Activated CD8-positive, alpha-beta memory T cell treated with anti-CD3 and anti-CD28 coated beads for 48 hours (primary cell): Measurements from ENCODE around the gene EPHA2.

Experiments used
- DNase-seq, 3 experiments: peaks; one replicate each; pipeline ENCODE4 v3.0.0-alpha.2; 2020; ENCODE audit warnings: low read depth in 2 of 3, low spot score in 2 of 3

The EPHA2 gene

DNA sequence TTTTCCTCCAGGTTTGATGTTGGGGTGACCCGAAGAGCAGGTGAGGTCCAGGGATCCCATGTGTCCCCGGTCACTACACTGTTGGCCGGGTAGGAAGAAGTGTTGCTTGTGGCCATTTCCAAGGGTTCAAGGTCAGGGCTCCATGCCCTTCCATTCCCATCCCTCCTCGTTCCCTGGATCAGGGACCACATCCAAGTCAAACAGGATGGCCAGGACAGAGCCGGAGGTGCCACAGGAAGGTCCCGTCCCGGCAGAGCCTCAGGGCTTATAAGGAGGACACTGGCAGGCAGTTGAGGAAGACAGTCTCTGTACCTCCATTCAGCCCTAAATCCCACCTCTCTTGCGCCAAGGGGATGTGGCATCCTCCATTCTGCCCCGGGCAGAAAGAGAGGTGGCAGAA is 60.4 kb downstream of the EPHA2 start:
- no peak for DNase-seq

- DNase-seq: no peak
These were observed 61.3 kb downstream of the EPHA2 start for GRCh38 chr1:16094453-16095158.

GRCh38 chr1:16093611-16094010 is 62.3 kb downstream of the EPHA2 start:
- DNase-seq: no peak

- no peak for DNase-seq
These were observed 62.9 kb downstream of the EPHA2 start for GRCh38 chr1:16092923-16093511.

DNA sequence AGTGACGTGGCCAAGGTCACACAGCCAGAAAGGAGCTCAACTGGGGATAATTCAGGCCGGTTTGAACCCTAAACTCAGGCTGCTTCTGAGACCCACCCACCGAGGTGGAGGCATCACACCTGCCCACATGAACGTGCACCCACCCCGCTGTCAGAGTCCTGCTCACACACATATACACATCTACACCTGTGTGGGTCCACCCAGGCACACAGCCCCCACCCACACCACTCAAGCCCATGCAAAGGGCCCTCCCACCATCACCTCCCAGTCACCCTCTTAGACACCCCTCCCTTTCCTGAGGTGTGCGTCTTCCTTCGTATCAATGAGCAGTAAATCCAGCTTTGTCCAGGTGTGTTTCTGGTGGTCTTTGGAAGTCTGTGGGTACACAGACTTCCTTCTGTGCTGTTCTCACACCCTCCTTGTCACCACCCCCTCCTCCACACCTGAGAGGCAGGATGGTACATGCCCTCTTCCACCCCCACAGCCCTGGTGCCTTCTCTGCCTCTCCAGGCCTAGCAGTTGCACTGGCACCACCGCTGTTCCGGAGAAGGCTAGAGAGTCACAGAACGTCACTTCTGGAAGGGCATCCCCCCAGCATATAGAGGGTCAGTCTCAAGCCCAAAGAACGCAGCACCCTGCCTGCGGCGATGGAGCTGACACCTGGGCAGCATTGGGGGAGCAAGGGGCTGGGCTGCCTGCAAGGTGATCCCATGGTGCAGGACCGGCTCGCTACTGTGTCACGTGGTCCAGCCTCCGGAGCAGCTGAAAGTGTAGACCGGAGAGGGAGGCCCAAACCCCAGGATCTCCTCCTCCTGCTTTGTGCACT is 63.6 kb downstream of the EPHA2 start:
- no peak for DNase-seq

DNA sequence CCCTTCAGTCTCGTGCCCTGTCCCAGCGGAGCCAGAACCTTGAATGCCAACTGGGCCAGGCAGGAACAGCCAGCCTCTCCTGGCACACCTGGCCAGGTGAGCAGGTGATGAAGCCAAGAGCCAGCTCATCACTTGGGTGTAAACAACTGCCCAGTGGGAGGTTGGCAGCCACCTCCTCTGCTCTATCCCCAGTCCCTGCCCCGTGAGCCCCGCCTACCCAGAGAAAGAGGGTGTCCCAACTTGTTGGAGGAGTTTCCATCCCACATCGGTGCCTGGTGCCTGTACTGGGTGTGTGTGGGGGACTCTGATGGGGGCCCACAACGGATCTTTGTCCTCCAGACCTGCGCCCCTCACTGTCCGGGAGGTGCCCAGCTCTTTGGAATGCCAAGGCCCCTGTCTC is 64.6 kb downstream of the EPHA2 start:
- DNase-seq: no peak

GRCh38 chr1:16090076-16090826 is 65.6 kb downstream of the EPHA2 start:
- DNase-seq: no peak

DNA sequence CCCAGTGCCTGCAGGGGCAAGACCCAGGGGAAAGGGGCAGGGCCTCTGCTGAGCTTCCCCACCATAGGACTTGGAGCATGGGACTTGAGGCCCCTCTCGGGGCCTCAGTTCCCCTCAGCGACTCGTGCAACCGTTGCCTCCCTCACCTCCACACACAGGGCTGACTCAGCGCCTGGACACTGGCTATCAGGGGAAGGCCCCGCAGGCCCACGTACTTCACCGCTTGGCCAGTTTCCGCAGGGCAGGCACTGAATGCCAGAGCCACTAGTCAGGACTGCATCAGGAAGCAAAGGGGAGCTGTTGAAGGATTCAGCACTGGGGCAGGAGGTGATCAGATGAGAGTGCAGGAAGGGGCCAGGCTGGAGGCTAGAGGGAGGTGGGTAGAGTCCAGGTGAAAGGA is 66.9 kb downstream of the EPHA2 start:
- no peak for DNase-seq

- DNase-seq: no peak
These were observed 67.4 kb downstream of the EPHA2 start for GRCh38 chr1:16088351-16088911.

- no peak for DNase-seq
These were observed 68.1 kb downstream of the EPHA2 start for GRCh38 chr1:16087733-16088132.

- DNase-seq: no peak
These were observed 70.3 kb downstream of the EPHA2 start for GRCh38 chr1:16085522-16085921.

DNA sequence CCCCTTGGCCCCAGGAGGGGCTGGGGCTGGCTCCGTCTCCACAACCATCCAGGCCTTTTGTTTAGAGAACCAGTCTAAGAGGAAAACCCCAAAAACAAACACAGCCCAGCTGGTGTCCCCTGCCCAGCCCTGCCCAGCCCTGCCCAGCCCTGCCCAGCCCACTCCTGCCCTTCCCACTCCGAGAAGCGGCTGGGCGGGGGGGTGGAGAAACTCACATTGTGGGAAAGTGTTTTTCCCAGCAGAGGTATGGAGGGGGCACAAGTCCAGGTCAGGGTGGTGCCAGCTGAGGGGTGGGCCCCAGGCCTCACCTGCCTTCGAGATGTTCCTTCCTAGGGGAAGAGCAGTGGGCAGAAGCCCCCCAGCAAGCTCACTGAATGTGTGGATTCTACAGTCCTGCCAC is 72.4 kb downstream of the EPHA2 start:
- no peak for DNase-seq

- peak; percentile 25 to 52 (median 44) for DNase-seq
These were observed 73.4 kb downstream of the EPHA2 start for GRCh38 chr1:16082283-16083038.

- DNase-seq: no peak
These were observed 74.2 kb downstream of the EPHA2 start for GRCh38 chr1:16081636-16082035.

DNA sequence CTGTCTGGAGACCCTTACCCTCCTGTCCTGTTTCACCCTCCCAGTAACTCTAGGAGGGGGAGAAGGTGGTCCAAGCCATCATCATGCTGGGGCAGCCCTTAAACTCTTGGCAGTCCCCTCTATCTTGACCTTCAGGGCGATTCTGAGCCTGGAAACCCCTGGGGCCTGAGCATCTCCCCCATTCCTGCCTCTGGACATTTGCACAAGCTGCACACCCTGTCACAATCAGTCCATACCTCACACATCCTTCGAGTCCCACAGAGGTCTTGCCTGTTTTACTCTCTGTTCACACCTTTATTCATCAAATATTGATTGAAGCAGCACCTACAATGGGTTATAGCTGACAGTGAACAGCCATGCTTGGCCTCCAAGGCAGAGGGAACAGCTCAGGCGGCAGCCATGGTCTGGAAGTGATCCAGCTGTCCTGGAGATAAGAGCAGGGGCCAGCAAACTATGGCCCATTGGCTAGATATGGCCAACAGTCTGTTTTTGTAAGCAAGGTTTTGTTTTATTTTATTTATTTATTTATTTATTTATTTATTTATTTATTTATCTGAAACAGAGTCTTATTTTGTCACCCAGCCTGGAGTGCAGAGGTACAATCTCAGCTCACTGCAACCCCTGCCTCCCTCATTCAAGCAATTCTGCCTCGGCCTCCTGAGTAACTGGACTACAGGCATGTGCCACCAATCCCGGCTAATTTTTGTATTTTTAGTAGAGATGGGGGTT is 75.3 kb downstream of the EPHA2 start:
- no peak for DNase-seq

- peak; percentile 34 to 45 (median 44) for DNase-seq
These were observed 76.8 kb downstream of the EPHA2 start for GRCh38 chr1:16078925-16079656.

- no peak for DNase-seq
These were observed 78.2 kb downstream of the EPHA2 start for GRCh38 chr1:16077406-16078245.

DNA sequence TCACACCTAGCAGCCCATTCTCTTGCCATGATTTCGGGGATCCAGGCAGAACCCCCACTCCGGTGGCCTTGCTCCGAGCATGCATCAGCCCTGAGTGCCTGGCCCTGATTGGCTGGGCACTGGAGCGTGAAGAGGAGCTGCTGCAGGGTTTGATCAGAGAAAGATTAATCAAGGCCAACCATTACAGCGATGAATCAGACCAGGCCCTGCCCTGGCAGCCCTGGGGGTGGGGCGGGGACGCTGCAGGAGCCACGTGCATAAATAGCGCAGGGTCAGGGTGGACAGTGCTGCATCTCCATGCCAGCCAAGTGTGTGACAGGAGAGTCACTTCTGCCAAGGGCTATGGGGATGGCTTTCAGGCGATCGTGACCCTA is 79.0 kb downstream of the EPHA2 start:
- DNase-seq: no peak
